Stomach (tissue), 9 donors: ENCODE data around the gene RMC1. TPM values are rescaled to one million over a fixed set of nuclear protein-coding genes. Genes with fewer than 3 reads are reported as not detected.

Experiments
- DNase-seq, 2 donors: peaks; one replicate each; pipeline versions ENCODE4 v3.0.0 to v3.0.0-alpha.2; 2013 to 2019
- H3K27ac ChIP-seq, 5 donors: fragments of 200-600 bp in 4 of 5; sonication (generic) in 4 of 5; one replicate each; pipeline ENCODE4 v1.5.1; 2013 to 2019; ENCODE audit warnings: mild to moderate bottlenecking in 1 of 5, moderate library complexity in 1 of 5
- H3K27me3 ChIP-seq, 3 donors: fragments of 200-600 bp; sonication (generic); one replicate each; pipeline ENCODE4 v1.5.1; 2017 to 2019; ENCODE audit warnings: mixed run types in 1 of 3
- H3K36me3 ChIP-seq, 4 donors: fragments of 200-600 bp; sonication (generic); 1 replicate in 3 of 4; 2 replicates in 1 of 4; pipeline ENCODE4 v1.5.1; 2016 to 2019
- H3K4me1 ChIP-seq, 4 donors: fragments of 200-600 bp; sonication (generic); one replicate each; pipeline ENCODE4 v1.5.1; 2016 to 2019
- H3K4me3 ChIP-seq, 4 donors: fragments of 200-600 bp; sonication (generic) in 3 of 4; one replicate each; pipeline ENCODE4 v1.5.1; 2016 to 2019; ENCODE audit warnings: mild to moderate bottlenecking in 1 of 4
- H3K9me3 ChIP-seq, 4 donors: fragments of 200-600 bp; sonication (generic); one replicate each; pipeline ENCODE4 v1.5.1; 2016 to 2019
- EP300 ChIP-seq: sonication (generic); formaldehyde crosslinking; IDR thresholded peaks from one replicate; pipeline ENCODE4 v1.6.1; 2017; ENCODE audit warnings: antibody characterized with exemption
- POLR2A ChIP-seq, 4 donors: fragments of 450-650 bp; IDR thresholded peaks; one replicate each; pipeline ENCODE4 v1.6.1; 2016; ENCODE audit warnings: antibody characterized with exemption in 4 of 4, control low read depth in 2 of 4, mild to moderate bottlenecking in 1 of 4, moderate library complexity in 1 of 4
- POLR2AphosphoS5 ChIP-seq, 3 donors: sonication (generic); formaldehyde crosslinking; IDR thresholded peaks; one replicate each; pipeline ENCODE4 v1.6.1; 2016; ENCODE audit warnings: antibody characterized with exemption in 3 of 3
- WGBS, 5 donors: extraction: QIAGEN DNeasy Blood & Tissue Kit in 3 of 5; methylation state at CpG; one replicate each; pipeline versions ENCODE4 v1.1.5 to v1.1.7; 2013 to 2018; 5-methylcytosine and 5-hydroxymethylcytosine counted together
- intact Hi-C: fragments of 100-400 bp; cut with DNase I; formaldehyde crosslinking; loops from one replicate; pipeline ENCODE4 v1.15.1; 2023; ENCODE audit warnings: low total_unique reads
- polyA plus RNA-seq, 3 donors: library from polyadenylated mRNA; stranded (reverse); fragments of 200-250 nt; gene quantifications; one replicate each; pipeline ENCODE4 v1.2.3, GENCODE V29; 2013
- total RNA-seq, 5 donors: library from RNA; depleted of rRNA; stranded (reverse); fragments of >200 nt; gene quantifications; one replicate each; pipeline versions ENCODE4 v1.1.0 to v1.2.3, GENCODE V29; 2014 to 2016
- TF ChIP-seq, protein P1 (sequence below), 7 experiments: fragments of 450-650 bp in 4 of 7; fragments of 200-600 bp in 3 of 7; sonication (generic) in 3 of 7; IDR thresholded peaks; one replicate each; pipeline ENCODE4 v1.5.1; 2016 to 2019; ENCODE audit warnings: antibody characterized with exemption in 7 of 7, control low read depth in 2 of 7, mild to moderate bottlenecking in 1 of 7
- donor health status: healthy with polysubstance abuse.
- donor health status: Bipolar disorder and iron deficiency.
- donor health status: healthy.

RMC1 gene
- total and polyA plus RNA-seq, 8 donors = 0.87 to 41.2 (median 31.6) TPM

DNA sequence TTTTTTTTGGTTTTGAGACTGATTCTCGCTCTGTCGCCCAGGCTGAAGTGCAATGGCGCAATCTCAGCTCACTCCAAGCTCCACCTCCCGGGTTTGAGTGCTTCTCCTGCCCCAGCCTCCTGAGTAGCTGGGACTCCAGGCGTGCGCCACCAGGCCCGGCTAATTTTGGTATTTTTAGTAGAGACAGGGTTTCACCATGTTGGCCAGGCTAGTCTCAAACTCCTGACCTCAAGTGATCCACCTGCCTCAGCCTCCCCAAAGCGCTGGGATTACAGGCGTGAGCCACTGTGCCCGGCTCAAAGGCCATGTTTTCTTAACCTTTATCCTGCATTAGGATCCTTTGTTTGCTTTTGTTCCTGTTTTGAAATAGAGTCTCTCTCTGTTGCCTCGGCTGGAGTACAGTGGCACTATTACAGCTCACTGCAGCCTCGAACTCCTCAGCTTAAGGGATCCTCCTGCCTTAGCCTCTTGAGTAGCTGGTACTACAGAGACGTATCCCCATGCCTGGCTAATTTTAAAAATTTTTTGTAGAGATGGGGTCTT lies 42.0 kb downstream of the RMC1 start:
- TF ChIP-seq POLR2A (IDR thresholded peaks at IDR 0.05) = no peak
- TF ChIP-seq, protein P1, sequence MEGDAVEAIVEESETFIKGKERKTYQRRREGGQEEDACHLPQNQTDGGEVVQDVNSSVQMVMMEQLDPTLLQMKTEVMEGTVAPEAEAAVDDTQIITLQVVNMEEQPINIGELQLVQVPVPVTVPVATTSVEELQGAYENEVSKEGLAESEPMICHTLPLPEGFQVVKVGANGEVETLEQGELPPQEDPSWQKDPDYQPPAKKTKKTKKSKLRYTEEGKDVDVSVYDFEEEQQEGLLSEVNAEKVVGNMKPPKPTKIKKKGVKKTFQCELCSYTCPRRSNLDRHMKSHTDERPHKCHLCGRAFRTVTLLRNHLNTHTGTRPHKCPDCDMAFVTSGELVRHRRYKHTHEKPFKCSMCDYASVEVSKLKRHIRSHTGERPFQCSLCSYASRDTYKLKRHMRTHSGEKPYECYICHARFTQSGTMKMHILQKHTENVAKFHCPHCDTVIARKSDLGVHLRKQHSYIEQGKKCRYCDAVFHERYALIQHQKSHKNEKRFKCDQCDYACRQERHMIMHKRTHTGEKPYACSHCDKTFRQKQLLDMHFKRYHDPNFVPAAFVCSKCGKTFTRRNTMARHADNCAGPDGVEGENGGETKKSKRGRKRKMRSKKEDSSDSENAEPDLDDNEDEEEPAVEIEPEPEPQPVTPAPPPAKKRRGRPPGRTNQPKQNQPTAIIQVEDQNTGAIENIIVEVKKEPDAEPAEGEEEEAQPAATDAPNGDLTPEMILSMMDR (IDR thresholded peaks at IDR 0.05) = no peak
- no peaks in the 10 kb centered on the region for H3K27me3 ChIP-seq
- no peak for DNase-seq
- H3K9me3 ChIP-seq = no peaks in the 10 kb centered on the region
- H3K4me1 ChIP-seq = peaks cover 0 to 6% (median 5%) of the 10 kb centered on the region in 4 donors
- H3K27ac ChIP-seq = peak overlapping the region in 1 of 5 donors; percentile 3
- intact Hi-C loops = no loop called here
- WGBS, 5 donors = 75 to 88% (median 77%) methylated on average over 13 of the region's 13 CpGs
- no peak overlapping the region for H3K4me3 ChIP-seq
- H3K36me3 ChIP-seq = peaks cover 57 to 97% (median 95%) of the 10 kb centered on the region in 4 donors

DNA sequence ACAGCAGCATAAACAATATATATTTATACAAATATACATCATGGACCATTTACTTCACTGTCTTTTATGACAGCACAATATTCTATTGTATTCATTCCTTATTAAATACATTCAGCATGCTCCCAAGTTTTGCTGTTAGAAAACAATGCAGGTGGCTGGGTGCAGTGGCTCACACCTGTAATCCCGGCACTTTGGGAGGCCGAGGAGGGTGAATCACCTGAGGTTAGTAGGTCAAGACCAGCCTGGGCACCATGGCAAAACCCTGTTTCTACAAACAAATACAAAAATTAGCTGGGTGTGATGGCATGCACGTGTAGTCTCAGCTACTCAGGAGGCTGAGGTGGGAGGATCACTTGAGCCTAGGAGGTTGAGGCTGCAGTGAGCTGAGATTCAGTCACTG lies 44.0 kb downstream of the RMC1 start:
- H3K9me3 ChIP-seq = no peaks in the 10 kb centered on the region
- no peaks in the 10 kb centered on the region for H3K27me3 ChIP-seq
- intact Hi-C loops = no loop called here
- no peak for DNase-seq
- TF ChIP-seq POLR2A (IDR thresholded peaks at IDR 0.05) (no peak), EP300 (no peak), POLR2AphosphoS5 (IDR thresholded peaks at IDR 0.05) (no peak)
- TF ChIP-seq, protein P1 (IDR thresholded peaks at IDR 0.05) = no peak
- WGBS, 5 donors = 54 to 77% (median 73%) methylated on average over 3 of the region's 3 CpGs
- H3K4me3 ChIP-seq = no peak overlapping the region
- H3K36me3 ChIP-seq = peaks cover 65 to 96% (median 94%) of the 10 kb centered on the region in 4 donors
- peaks cover 0 to 6% (median 5%) of the 10 kb centered on the region in 4 donors for H3K4me1 ChIP-seq
- no peak overlapping the region for H3K27ac ChIP-seq

DNA sequence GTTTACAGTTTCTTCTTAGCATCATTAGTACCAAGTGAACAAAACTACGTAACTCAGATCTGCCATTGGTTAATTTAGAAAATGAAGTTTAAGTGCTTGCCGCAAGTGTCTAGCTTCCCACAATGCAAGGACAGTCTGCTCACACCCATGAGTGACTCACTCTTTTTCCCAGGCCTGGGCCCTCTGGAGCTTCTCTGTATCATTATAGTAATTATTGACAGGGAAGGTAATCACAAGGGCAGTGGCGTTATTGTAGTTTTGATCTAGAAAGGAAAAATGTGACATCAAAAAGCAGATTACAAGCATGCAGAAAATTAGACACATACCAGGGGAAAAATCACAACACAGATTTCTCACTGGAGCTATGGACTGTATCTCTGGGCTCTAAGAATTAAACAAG lies 44.5 kb downstream of the RMC1 start:
- Histone ChIP-seq H3K36me3 (peaks cover 66 to 96% (median 94%) of the 10 kb centered on the region in 4 donors), H3K4me3 (no peak overlapping the region), H3K27me3 (no peaks in the 10 kb centered on the region), H3K9me3 (no peaks in the 10 kb centered on the region), H3K4me1 (peaks cover 0 to 6% (median 5%) of the 10 kb centered on the region in 4 donors), H3K27ac (no peak overlapping the region)
- 61 to 89% (median 67%) methylated on average over 3 of the region's 3 CpGs for WGBS, 5 donors
- intact Hi-C loops = no loop called here
- TF ChIP-seq, protein P1 (IDR thresholded peaks at IDR 0.05) = no peak
- TF ChIP-seq POLR2A (IDR thresholded peaks at IDR 0.05) (no peak), POLR2AphosphoS5 (IDR thresholded peaks at IDR 0.05) (no peak), EP300 (no peak)
- no peak for DNase-seq

DNA sequence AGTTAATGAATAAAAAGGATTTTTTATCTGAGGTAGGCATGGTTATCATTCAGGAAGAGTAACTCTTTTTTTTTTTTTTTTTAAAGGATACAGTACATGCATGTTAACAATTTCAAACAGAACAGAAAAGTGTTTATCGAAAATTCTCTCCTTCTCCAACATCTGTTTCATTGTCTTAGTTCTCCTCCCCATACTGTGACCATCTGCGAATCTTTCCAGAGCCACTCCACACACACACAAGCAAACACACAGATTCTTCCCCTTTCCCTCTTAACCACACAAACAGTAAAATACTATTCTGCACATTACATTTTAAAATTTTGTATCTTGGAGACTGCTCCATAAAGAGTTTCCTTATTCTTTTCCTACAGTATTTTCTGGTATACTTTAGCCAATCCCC lies 45.0 kb downstream of the RMC1 start:
- TF ChIP-seq POLR2A (IDR thresholded peaks at IDR 0.05) (no peak), POLR2AphosphoS5 (IDR thresholded peaks at IDR 0.05) (no peak)
- TF ChIP-seq, protein P1 (IDR thresholded peaks at IDR 0.05) = no peak
- DNase-seq = no peak
- Histone ChIP-seq H3K27ac (no peak overlapping the region), H3K36me3 (peaks cover 66 to 96% (median 94%) of the 10 kb centered on the region in 4 donors), H3K27me3 (no peaks in the 10 kb centered on the region), H3K4me3 (no peak overlapping the region), H3K9me3 (no peaks in the 10 kb centered on the region), H3K4me1 (peaks cover 0 to 6% (median 5%) of the 10 kb centered on the region in 4 donors)
- 79 to 86% (median 81%) methylated on average over 2 of the region's 2 CpGs for WGBS, 5 donors
- intact Hi-C loops = no loop called here
